Inferior parietal cortex (tissue), 1 donor: ENCODE results near the gene TXNL1.
"Not testable (repeated sequence)": the region's sequence is repeated elsewhere in the genome, so short reads cannot be mapped to it uniquely, and the experiment has no call there.

ENCODE experiments used
- DNase-seq: peaks from one replicate; pipeline ENCODE4 v3.0.0-alpha.2; 2016; ENCODE audit errors: extremely low spot score

The TXNL1 gene

GRCh38 chr18:56645415-56646016 lies 7.1 kb upstream of the TXNL1 start:
- DNase-seq, result peak; percentile 51

DNA sequence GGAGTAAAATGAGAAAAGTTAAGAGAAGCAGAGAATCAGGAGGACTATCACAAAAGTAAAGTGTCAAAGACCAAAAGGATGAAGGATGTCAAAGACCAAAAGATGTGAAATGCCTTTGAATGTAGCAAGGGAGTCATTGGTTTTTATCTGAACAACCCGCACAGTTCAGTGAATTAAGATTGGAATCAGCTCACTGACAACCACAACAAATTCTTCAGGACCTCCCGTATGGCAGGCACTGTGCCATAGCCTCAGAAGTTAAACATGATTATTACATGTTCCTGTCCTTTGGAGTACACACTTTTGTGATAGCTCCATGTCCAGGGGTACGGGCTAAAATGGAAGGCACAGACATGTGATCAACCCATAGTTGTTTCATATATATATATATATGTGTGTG lies 5.0 kb upstream of the TXNL1 start:
- no peak for DNase-seq

DNA sequence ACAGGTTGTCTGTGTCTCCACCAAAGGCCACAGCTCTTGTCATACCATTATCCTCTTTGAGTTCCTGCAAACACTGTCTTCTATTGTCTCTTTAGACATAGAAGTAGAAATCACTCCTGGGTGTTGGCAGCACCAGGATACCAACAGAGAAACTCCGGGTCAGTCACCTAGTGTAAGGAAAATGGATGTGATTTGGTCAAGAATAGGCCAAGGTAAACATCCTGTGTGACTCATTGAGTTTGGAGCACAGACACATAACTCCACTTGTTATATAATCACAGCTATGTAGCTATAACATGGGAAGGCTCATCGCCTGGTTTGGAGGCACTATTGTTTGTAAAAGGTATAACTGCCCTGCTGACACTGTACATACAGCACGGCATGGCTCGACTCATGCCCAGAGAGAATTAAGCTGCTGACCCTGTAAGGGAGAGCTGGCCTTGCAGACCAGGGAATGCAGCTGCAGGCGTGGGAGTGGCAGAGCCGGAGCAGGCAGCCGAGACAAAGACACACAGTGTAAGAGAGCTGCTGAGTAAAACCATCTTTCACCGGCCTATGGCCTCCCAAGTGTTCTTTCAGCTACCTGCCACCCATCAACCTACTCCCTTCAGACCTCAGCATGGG lies 3.4 kb upstream of the TXNL1 start:
- no peak for DNase-seq

GRCh38 chr18:56639571-56639970 lies 1.2 kb upstream of the TXNL1 start:
- DNase-seq, result no peak

- DNase-seq, result no peak
Observed at GRCh38 chr18:56639104-56639381, 651 bp upstream of the TXNL1 start.

DNA sequence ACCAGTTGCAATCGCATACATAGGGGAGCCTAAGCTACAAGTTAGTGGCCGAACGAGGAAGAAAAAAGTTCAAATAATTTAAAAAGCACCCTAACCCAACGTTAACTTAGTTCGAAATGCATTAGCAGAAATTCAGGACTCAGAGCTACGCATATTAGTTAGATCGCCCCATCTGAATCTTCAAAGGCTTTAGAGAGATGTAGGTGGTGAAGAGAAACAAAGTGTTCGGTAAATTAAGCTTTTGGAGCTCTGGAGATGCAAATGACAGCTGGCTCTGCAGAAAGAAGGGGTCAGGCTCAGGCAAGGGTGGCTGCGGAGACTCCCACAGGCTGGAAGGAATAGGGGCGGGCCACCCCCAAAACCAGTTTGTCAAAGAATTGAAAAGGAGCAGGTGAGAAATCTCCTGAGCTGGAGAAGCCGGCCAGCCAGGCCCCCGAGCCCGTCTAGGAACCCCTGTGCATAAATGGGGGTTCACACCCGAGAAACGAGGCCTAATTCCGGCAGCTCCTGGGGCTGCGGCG lies 621 bp downstream of the TXNL1 start:
- DNase-seq, result no peak

DNA sequence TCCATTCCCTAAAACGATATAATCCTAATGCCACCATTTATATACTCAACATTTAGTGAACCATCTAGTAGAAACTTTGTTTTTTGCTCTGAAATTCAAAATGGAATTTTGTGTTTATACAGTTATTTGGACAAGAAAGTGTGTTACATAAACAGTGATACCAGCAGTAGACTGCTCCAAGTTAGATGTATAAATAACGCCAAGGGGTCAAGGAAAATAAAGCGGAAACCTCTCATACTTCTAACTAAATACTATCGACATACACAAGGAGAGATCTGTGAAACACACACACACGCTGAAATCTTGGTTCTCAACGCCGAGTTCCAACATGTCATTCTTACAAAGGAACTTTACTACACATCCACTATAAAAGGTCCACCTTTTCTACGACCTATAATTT lies 1.2 kb downstream of the TXNL1 start:
- no peak for DNase-seq

- no peak for DNase-seq
Observed at GRCh38 chr18:56635007-56635406, 3.4 kb downstream of the TXNL1 start.

DNA sequence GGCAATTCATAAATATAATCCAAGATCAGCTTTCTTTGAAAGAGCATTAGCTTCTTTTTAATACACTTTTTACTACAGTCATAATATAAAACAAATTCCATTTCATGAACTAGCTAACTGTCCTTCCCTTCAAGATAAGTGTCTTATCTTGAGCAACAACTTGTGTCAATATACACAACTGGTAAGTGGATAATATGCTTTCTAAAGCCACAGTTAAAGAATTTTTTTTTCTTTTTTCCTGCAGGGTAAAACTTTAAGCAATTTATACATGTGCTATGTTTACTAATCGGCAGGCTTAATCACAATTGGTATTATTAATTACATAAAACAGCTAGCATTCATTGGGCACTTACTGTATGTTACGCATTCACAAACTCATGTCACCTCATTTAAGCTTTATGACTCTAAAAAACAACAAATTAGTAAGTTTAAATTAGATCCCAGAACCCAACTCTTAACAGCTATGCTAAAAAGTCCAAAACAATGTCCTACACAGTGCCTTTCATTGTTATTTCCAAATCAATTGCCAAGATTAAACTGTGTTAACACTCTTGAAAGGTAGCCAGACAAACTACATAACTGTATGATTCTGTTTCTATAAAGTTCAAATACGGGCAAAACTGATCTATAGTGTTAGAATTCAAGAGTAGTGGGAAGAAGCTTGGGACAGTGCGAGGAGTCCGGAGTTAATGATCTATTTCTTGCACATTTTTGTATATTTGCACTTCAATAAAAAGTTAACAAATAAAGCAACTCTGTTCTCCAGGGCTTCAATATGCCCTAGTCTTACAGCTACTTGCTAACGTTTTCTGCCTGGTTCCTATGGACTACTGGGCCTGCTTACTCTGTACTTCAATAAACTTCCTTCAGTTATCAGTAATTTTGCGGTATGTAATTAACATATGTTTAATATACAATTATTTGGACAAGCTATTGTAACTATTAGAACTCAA lies 6.0 kb downstream of the TXNL1 start:
- no peak for DNase-seq

DNA sequence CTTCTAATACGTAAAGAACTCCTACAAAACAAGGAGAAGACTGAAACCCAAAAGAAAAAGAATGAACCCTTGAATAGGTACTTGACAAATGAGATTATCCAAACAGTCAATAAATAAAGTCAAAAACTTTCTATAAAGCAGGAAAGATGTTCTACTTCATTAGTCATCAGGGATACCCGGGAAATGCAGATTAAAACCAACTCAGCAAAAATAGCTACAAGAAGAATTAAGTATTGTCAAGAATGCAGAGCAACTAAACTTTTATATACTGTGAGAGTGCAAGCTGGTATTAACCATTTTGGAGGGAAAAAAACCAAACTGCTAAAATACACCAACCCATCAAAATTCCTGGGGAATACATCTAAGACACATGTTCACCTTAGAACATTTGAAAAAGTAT lies 10.4 kb downstream of the TXNL1 start:
- no peak for DNase-seq

DNA sequence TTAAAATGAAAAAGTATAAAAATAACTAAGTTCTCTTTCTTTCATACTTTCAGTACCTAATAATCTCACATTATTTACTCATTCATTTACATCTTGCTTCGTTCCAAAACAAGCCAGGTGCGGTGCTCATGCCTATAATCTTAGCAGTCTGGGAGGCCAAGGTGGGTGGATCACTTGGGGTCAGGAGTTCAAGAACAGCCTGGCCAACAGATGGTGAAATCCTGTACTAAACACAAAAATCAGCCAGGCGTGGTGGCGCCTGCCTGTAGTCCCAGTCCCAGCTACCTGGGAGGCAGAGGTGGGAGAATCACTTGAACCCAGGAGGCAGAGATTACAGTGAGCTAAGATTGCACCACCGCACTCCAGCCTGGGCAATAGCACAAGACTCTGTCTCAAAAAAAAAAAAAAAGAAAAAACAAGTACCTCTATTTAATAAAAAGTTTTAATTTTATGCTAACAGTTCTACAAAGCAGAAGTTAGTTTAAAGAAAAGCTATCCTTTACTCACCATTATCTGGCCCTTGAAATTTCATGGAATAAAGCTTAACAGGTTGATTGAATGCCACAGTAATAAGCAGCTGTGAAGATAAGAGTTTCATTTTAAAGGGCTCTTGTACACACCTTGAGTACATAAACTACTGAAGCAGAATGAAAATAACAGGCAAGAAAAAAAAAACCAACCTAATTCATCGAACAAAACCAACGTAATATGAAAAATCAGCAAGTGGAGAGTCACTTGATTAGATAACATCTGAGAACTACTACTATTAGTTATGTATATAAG lies 22.5 kb downstream of the TXNL1 start:
- no peak for DNase-seq

GRCh38 chr18:56606618-56607017 lies 31.8 kb downstream of the TXNL1 start:
- DNase-seq, result no peak

GRCh38 chr18:56598422-56598821 lies 40.0 kb downstream of the TXNL1 start:
- DNase-seq, result no peak

- no peak for DNase-seq
Observed at GRCh38 chr18:56593906-56594305, 44.5 kb downstream of the TXNL1 start.

DNA sequence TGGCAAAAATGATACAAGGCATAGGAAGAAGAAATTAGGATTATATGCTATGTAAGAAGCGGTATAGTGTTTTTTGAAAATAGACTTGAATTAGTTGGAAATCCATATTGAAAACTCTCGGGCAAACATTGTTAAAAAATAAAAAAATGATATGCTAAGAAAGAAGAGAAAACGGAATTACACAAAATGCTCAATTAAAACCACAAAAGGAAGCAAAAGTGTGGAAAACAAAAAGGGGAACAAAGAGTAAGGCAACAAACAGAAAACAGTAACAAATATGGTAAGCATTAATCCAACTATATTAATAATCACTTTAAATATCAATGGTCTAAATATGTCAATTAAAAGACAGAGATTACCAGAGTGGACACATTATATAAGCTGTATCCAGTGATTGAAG lies 58.4 kb downstream of the TXNL1 start:
- no peak for DNase-seq

GRCh38 chr18:56579451-56579850 lies 58.9 kb downstream of the TXNL1 start:
- no peak for DNase-seq

GRCh38 chr18:56576826-56577573 lies 61.4 kb downstream of the TXNL1 start:
- DNase-seq, result no peak

- peak; percentile 90 for DNase-seq
Observed at GRCh38 chr18:56575819-56576663, 62.4 kb downstream of the TXNL1 start.

DNA sequence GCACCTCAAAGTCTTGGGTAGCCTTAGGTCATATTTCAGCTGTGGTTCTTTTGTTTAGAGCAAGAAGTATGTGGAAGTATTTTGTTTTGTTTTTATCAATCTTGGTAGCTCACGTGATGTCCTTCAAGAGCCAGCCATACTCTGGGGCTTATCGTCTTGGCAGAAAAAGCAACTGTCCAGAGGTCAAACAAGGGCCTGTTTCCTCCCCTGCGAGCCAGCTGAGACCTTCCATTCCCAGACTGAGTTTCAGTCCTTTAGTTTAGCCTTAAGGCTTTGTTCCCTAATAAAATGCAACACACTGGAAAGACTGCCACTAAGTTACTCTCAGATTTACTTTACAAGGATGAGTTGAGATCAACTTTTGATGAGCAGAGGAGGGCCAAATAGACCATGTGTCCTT lies 63.5 kb downstream of the TXNL1 start:
- no peak for DNase-seq

- not testable (repeated sequence) for DNase-seq
Observed at GRCh38 chr18:56572267-56572666, 66.1 kb downstream of the TXNL1 start.
